Sigmoid colon (tissue), 7 donors: Measurements from ENCODE around the gene ADAMTS10. TPM values are rescaled to one million over a fixed set of nuclear protein-coding genes. Genes with fewer than 3 reads are reported as not detected.

Source experiments
- DNase-seq: peaks from one replicate; pipeline ENCODE4 v3.0.0-alpha.2; 2019
- H3K27ac ChIP-seq, 4 donors: fragments of 200-600 bp; sonication (generic); one replicate each; pipeline ENCODE4 v1.5.1; 2016 to 2019; ENCODE audit warnings: mild to moderate bottlenecking in 1 of 4
- H3K27me3 ChIP-seq, 3 donors: fragments of 200-600 bp; sonication (generic); one replicate each; pipeline ENCODE4 v1.5.1; 2019; ENCODE audit warnings: mild to moderate bottlenecking in 1 of 3
- H3K36me3 ChIP-seq, 4 donors: fragments of 200-600 bp; sonication (generic); one replicate each; pipeline ENCODE4 v1.5.1; 2016 to 2019
- H3K4me1 ChIP-seq, 4 donors: fragments of 200-600 bp; sonication (generic); one replicate each; pipeline ENCODE4 v1.5.1; 2017 to 2019
- H3K4me3 ChIP-seq, 4 donors: fragments of 200-600 bp; sonication (generic); one replicate each; pipeline ENCODE4 v1.5.1; 2017 to 2019; ENCODE audit warnings: mild to moderate bottlenecking in 2 of 4, moderate library complexity in 1 of 4
- H3K9me3 ChIP-seq, 4 donors: fragments of 200-600 bp in 3 of 4; sonication (generic) in 3 of 4; one replicate each; pipeline versions ENCODE4 v1.5.1 to v1.6.1; 2013 to 2019
- EP300 ChIP-seq, 4 donors: sonication (generic); formaldehyde crosslinking; IDR thresholded peaks; one replicate each; pipeline ENCODE4 v1.6.1; 2017; ENCODE audit warnings: antibody characterized with exemption in 4 of 4
- POLR2A ChIP-seq, 2 donors: fragments of 450-650 bp; IDR thresholded peaks; one replicate each; pipeline ENCODE4 v1.6.1; 2016; ENCODE audit warnings: antibody characterized with exemption in 2 of 2, mild to moderate bottlenecking in 2 of 2, moderate library complexity in 2 of 2
- POLR2AphosphoS5 ChIP-seq, 4 donors: sonication (generic); formaldehyde crosslinking; IDR thresholded peaks; one replicate each; pipeline ENCODE4 v1.6.1; 2017; ENCODE audit warnings: antibody characterized with exemption in 4 of 4
- WGBS, 2 donors: extraction: QIAGEN DNeasy Blood & Tissue Kit; methylation state at CpG; one replicate each; pipeline ENCODE4 v1.1.7; 2013; 5-methylcytosine and 5-hydroxymethylcytosine counted together
- intact Hi-C: fragments of 100-400 bp; cut with DNase I; formaldehyde crosslinking; loops from one replicate; pipeline ENCODE4 v1.15.1; 2023
- polyA plus RNA-seq, 3 donors: library from polyadenylated mRNA; stranded (reverse); fragments of 200-250 nt; gene quantifications; one replicate each; pipeline ENCODE4 v1.2.3, GENCODE V29; 2013
- total RNA-seq, 4 donors: library from RNA; depleted of rRNA; stranded (reverse); fragments of >200 nt; gene quantifications; one replicate each; pipeline ENCODE4 v1.1.0, GENCODE V29; 2016
- TF ChIP-seq, protein P1 (sequence below), 4 experiments: fragments of 450-650 bp in 3 of 4; fragments of 200-600 bp in 1 of 4; IDR thresholded peaks; one replicate each; pipeline ENCODE4 v1.5.1; 2016 to 2019; ENCODE audit warnings: antibody characterized with exemption in 4 of 4, mild to moderate bottlenecking in 3 of 4, moderate library complexity in 2 of 4
- donor health status: healthy with polysubstance abuse.
- donor health status: Bipolar disorder and iron deficiency.
- donor health status: healthy.

ADAMTS10 gene
- total and polyA plus RNA-seq, 7 donors, result 1.2 to 90.6 (median 21.1) TPM; not detected in 1

- H3K4me1 ChIP-seq, result no peaks in the 10 kb centered on the region
- intact Hi-C loops, result no loop called here
- no peaks in the 10 kb centered on the region for H3K27me3 ChIP-seq
- no peak for TF ChIP-seq POLR2A (IDR thresholded peaks at IDR 0.05)
- TF ChIP-seq POLR2AphosphoS5 (IDR thresholded peaks at IDR 0.05), result no peak
- TF ChIP-seq, protein P1, sequence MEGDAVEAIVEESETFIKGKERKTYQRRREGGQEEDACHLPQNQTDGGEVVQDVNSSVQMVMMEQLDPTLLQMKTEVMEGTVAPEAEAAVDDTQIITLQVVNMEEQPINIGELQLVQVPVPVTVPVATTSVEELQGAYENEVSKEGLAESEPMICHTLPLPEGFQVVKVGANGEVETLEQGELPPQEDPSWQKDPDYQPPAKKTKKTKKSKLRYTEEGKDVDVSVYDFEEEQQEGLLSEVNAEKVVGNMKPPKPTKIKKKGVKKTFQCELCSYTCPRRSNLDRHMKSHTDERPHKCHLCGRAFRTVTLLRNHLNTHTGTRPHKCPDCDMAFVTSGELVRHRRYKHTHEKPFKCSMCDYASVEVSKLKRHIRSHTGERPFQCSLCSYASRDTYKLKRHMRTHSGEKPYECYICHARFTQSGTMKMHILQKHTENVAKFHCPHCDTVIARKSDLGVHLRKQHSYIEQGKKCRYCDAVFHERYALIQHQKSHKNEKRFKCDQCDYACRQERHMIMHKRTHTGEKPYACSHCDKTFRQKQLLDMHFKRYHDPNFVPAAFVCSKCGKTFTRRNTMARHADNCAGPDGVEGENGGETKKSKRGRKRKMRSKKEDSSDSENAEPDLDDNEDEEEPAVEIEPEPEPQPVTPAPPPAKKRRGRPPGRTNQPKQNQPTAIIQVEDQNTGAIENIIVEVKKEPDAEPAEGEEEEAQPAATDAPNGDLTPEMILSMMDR (IDR thresholded peaks at IDR 0.05), result no peak
- no peak for TF ChIP-seq EP300 (IDR thresholded peaks at IDR 0.05)
- no peaks in the 10 kb centered on the region for H3K9me3 ChIP-seq
- 92 to 96% methylated on average over 15 of the region's 15 CpGs for WGBS, 2 donors
- no peak overlapping the region for H3K27ac ChIP-seq
- H3K36me3 ChIP-seq, result peaks cover 0 to 22% (median 2%) of the 10 kb centered on the region in 4 donors
- no peak for DNase-seq
- no peak overlapping the region for H3K4me3 ChIP-seq
Measured at GRCh38 chr19:8550070-8550469, 60.4 kb downstream of the ADAMTS10 start.

DNA sequence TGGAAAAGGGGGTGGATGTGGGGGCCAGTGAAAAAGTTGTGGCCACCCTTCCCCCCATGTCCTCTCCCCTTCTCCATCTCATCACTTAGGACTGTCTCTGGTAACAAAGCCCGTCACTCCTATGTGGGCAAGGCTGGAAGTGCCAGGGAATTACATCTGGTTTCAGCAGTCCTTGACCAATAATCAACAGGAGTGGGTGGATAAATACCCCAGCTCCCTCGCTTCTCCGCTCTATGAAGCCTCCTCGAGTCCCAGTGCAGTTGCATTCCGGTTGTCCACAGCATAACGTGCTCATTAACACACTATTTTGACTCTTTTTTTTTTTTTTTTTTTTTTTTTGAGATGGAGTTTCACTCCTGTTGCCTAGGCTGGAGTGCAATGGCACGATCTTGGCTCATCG lies 64.8 kb downstream of the ADAMTS10 start:
- Histone ChIP-seq H3K9me3 (no peaks in the 10 kb centered on the region), H3K4me1 (no peaks in the 10 kb centered on the region), H3K27ac (no peak overlapping the region), H3K27me3 (no peaks in the 10 kb centered on the region), H3K4me3 (no peak overlapping the region), H3K36me3 (peaks cover 0 to 22% (median 2%) of the 10 kb centered on the region in 4 donors)
- 95 to 96% methylated on average over 8 of the region's 8 CpGs for WGBS, 2 donors
- no peak for DNase-seq
- TF ChIP-seq POLR2AphosphoS5 (IDR thresholded peaks at IDR 0.05), result no peak
- no peak for TF ChIP-seq EP300 (IDR thresholded peaks at IDR 0.05)
- TF ChIP-seq POLR2A (IDR thresholded peaks at IDR 0.05), result no peak
- TF ChIP-seq, protein P1 (IDR thresholded peaks at IDR 0.05), result no peak
- intact Hi-C loops, result no loop called here

GRCh38 chr19:8544168-8544567 lies 66.3 kb downstream of the ADAMTS10 start:
- WGBS, 2 donors, result 95 to 98% methylated on average over 20 of the region's 20 CpGs
- no peak overlapping the region for H3K4me3 ChIP-seq
- H3K36me3 ChIP-seq, result peaks cover 0 to 22% (median 2%) of the 10 kb centered on the region in 4 donors
- intact Hi-C loops, result no loop called here
- DNase-seq, result no peak
- no peak overlapping the region for H3K27ac ChIP-seq
- TF ChIP-seq, protein P1 (IDR thresholded peaks at IDR 0.05), result no peak
- TF ChIP-seq EP300 (IDR thresholded peaks at IDR 0.05) (no peak), POLR2A (IDR thresholded peaks at IDR 0.05) (no peak), POLR2AphosphoS5 (IDR thresholded peaks at IDR 0.05) (no peak)
- no peaks in the 10 kb centered on the region for H3K4me1 ChIP-seq
- H3K27me3 ChIP-seq, result no peaks in the 10 kb centered on the region
- no peaks in the 10 kb centered on the region for H3K9me3 ChIP-seq

- Histone ChIP-seq H3K4me1 (no peaks in the 10 kb centered on the region), H3K9me3 (no peaks in the 10 kb centered on the region), H3K27me3 (no peaks in the 10 kb centered on the region), H3K36me3 (no peaks in the 10 kb centered on the region), H3K4me3 (no peak overlapping the region), H3K27ac (no peak overlapping the region)
- DNase-seq, result no peak
- TF ChIP-seq, protein P1 (IDR thresholded peaks at IDR 0.05), result no peak
- TF ChIP-seq POLR2A (IDR thresholded peaks at IDR 0.05) (no peak), EP300 (IDR thresholded peaks at IDR 0.05) (no peak), POLR2AphosphoS5 (IDR thresholded peaks at IDR 0.05) (no peak)
- WGBS, 2 donors, result 94 to 96% methylated on average over 12 of the region's 12 CpGs
- intact Hi-C loops, result no loop called here
Measured at GRCh38 chr19:8539621-8540149, 70.8 kb downstream of the ADAMTS10 start.

- no peaks in the 10 kb centered on the region for H3K4me1 ChIP-seq
- intact Hi-C loops, result no loop called here
- H3K4me3 ChIP-seq, result no peak overlapping the region
- no peak for TF ChIP-seq POLR2AphosphoS5 (IDR thresholded peaks at IDR 0.05)
- TF ChIP-seq EP300 (IDR thresholded peaks at IDR 0.05), result no peak
- no peak for TF ChIP-seq POLR2A (IDR thresholded peaks at IDR 0.05)
- TF ChIP-seq, protein P1 (IDR thresholded peaks at IDR 0.05), result no peak
- no peak overlapping the region for H3K27ac ChIP-seq
- DNase-seq, result no peak
- H3K36me3 ChIP-seq, result no peaks in the 10 kb centered on the region
- H3K27me3 ChIP-seq, result no peaks in the 10 kb centered on the region
- 90 to 96% methylated on average over 3 of the region's 3 CpGs for WGBS, 2 donors
- no peaks in the 10 kb centered on the region for H3K9me3 ChIP-seq
Measured at GRCh38 chr19:8537099-8537498, 73.4 kb downstream of the ADAMTS10 start.
